D721Med (cell line): Measurements from ENCODE around the gene MEF2A.

Experiments
- DNase-seq: peaks from one replicate; pipeline ENCODE4 v3.0.0; 2011; ENCODE audit warnings: low spot score; ENCODE audit not compliant: insufficient read length
- FAIRE-seq: peaks from 2 replicates; lab custom pipeline; 2011; peaks lifted over from hg19 to GRCh38; lab: Jason Lieb, UNC
- TF ChIP-seq, protein P1 (sequence below): IDR thresholded peaks from 2 replicates; pipeline ENCODE4 v1.5.1; 2012; ENCODE audit warnings: mild to moderate bottlenecking, control low read depth; ENCODE audit not compliant: insufficient read depth; ENCODE audit errors: missing control alignments

Gene MEF2A

DNA sequence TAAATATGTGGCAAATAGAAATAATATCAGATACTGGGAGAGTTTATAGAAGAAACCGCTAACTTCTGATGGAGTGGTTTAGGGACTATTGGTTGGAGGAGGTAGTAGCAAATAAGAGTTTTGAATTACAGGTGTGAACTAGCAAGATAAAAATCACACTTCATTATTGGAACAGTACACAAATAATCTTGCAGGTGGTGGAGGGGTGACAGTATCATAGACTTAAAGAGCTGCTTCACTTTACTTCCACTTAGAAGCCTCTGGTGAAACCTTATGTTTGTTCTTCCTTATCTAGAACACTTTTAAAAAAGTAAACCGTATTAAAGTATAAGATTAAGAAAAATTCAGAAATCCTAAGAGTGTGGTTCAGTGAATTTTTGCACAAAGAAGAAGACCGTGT is 69.4 kb downstream of the MEF2A start:
- TF ChIP-seq, protein P1, sequence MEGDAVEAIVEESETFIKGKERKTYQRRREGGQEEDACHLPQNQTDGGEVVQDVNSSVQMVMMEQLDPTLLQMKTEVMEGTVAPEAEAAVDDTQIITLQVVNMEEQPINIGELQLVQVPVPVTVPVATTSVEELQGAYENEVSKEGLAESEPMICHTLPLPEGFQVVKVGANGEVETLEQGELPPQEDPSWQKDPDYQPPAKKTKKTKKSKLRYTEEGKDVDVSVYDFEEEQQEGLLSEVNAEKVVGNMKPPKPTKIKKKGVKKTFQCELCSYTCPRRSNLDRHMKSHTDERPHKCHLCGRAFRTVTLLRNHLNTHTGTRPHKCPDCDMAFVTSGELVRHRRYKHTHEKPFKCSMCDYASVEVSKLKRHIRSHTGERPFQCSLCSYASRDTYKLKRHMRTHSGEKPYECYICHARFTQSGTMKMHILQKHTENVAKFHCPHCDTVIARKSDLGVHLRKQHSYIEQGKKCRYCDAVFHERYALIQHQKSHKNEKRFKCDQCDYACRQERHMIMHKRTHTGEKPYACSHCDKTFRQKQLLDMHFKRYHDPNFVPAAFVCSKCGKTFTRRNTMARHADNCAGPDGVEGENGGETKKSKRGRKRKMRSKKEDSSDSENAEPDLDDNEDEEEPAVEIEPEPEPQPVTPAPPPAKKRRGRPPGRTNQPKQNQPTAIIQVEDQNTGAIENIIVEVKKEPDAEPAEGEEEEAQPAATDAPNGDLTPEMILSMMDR, result no peak
- DNase-seq, result no peak

DNA sequence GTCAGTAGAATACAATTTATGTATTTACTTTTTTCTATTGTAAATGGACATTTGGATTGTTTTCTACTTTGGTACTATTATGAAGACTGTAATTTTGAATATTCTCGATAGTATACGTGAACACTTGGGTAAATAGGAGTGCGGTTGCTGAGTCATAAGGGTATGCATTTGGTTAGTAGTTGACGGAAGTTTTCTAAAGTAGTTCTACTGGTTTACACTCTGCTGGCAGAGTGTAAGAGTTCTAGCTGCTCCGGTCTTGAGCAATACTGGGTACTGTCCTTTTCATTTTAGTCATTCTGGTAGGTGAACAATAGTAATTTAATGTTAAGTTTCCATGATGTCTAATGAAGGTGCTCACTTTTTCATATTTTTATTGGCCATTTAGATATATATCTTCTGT is 70.0 kb downstream of the MEF2A start:
- TF ChIP-seq, protein P1, result no peak
- FAIRE-seq (peak; percentile 81), DNase-seq (no peak)

More for the DNA sequence above, 69.4 kb downstream of the MEF2A start:
- no peak for FAIRE-seq

DNA sequence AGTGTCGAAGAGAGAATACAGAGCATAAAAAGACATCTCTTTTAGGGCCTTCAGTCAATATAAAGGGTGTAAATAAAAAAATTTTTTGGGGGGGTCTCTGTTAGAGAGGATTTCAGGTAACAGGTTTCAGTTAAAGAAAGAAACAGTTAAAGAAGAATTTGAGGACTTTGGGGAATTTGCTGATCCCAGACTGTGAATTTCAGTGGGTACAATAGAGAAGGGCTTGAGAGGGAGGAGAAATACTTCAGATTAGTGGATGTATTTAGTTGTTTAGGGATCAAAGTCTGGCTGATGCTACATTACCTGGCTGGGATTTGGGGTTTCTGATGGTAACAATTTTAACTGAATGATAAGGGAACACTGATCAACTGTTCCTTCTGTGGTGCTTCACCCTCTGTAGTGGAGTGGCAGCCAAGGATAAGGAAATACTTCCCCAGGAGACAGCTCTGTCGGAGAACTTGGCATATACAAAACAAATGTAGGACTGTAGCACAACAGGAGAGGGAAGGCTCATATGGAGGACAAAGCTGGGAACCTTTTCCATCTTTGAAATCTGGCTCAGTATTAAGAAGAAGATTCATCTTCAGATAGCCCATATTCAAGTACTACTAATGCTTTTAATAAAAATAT is 79.2 kb downstream of the MEF2A start:
- FAIRE-seq (no peak), DNase-seq (no peak)
- TF ChIP-seq, protein P1, result no peak

DNA sequence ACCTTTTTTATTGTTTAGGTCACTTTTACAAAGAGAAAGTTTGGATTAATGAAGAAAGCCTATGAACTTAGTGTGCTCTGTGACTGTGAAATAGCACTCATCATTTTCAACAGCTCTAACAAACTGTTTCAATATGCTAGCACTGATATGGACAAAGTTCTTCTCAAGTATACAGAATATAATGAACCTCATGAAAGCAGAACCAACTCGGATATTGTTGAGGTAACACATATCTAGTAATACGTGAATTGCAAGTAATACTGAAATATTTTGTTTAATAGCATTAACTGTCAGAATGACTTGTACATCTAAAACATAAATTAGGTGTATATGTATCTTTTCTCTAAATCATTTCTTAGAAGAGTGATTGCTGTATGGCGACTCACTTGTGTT is 79.8 kb downstream of the MEF2A start:
- TF ChIP-seq, protein P1, result no peak
- DNase-seq (no peak), FAIRE-seq (no peak)

DNA sequence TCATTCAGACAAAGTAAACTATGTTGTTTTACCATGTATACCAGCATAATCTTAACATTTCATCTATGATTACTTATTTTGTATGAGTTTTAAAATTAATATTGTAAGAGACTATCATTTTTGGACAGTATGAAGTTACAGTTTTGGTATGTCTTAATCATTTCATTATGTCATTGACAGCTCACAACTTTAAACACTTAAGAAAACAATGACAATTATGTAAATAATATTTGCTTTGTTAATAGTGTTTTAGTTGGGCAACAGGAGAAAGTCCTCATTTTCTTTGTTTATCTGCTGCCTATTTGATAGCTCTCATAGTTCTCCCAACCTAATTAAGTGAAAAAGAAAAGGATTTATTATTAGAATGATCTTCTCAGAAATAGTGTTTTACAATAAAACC is 80.2 kb downstream of the MEF2A start:
- no peak for FAIRE-seq
- no peak for DNase-seq
- TF ChIP-seq, protein P1, result no peak

GRCh38 chr15:99651023-99651807 is 85.4 kb downstream of the MEF2A start:
- TF ChIP-seq, protein P1, result no peak
- FAIRE-seq, result no peak
- no peak for DNase-seq

- no peak for FAIRE-seq
- DNase-seq, result no peak
- TF ChIP-seq, protein P1, result no peak
Measured at GRCh38 chr15:99656205-99656604, 90.4 kb downstream of the MEF2A start.
